ENCODE measurements around the gene EIF3D. TPM values are rescaled to one million over a fixed set of nuclear protein-coding genes. Genes with fewer than 3 reads are reported as not detected.
A peak's percentile ranks its signal among the peaks of the same experiment; 100 is the strongest.
"Not testable (repeated sequence)": the region's sequence is repeated elsewhere in the genome, so short reads cannot be mapped to it uniquely, and the experiment has no call there.

EIF3D gene
- total and polyA plus RNA-seq, 9 donors, result 166 to 351 (median 224) TPM

DNA sequence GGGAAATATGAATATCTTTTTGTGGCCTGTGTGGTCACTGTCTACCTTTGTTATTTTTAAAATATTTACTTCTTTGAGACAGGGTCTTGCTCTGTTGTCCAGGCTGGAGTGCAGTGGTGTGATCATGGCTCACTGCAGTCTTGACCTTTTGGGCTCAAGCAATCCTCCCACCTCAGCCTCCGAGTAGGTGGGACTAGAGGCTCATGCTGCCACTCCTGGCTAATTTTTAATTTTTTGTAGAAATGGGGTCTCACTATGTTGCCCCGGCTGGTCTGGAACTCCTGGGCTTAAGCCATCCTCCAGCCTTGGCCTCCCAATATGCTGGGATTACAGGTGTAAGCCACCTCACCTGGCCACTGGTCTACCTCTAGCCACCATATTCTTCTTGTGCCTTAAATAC lies 3.5 kb upstream of the EIF3D start:
- H3K4me3 ChIP-seq, result no peak overlapping the region
- no peaks in the 10 kb centered on the region for H3K27me3 ChIP-seq
- H3K4me1 ChIP-seq (ENCODE audit: insufficient read depth), result no peaks in the 10 kb centered on the region
- H3K9me3 ChIP-seq, result no peaks in the 10 kb centered on the region
- TF ChIP-seq POLR2A (IDR thresholded peaks at IDR 0.05), result no peak
- no peak for TF ChIP-seq EP300 (IDR thresholded peaks at IDR 0.05)
- TF ChIP-seq, protein P1, sequence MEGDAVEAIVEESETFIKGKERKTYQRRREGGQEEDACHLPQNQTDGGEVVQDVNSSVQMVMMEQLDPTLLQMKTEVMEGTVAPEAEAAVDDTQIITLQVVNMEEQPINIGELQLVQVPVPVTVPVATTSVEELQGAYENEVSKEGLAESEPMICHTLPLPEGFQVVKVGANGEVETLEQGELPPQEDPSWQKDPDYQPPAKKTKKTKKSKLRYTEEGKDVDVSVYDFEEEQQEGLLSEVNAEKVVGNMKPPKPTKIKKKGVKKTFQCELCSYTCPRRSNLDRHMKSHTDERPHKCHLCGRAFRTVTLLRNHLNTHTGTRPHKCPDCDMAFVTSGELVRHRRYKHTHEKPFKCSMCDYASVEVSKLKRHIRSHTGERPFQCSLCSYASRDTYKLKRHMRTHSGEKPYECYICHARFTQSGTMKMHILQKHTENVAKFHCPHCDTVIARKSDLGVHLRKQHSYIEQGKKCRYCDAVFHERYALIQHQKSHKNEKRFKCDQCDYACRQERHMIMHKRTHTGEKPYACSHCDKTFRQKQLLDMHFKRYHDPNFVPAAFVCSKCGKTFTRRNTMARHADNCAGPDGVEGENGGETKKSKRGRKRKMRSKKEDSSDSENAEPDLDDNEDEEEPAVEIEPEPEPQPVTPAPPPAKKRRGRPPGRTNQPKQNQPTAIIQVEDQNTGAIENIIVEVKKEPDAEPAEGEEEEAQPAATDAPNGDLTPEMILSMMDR (IDR thresholded peaks at IDR 0.05), result no peak
- DNase-seq, result no peak
- no peak overlapping the region for H3K27ac ChIP-seq
- WGBS, 3 donors, result 63 to 90% (median 81%) methylated on average over 2 of the region's 2 CpGs
- no peaks in the 10 kb centered on the region for H3K36me3 ChIP-seq
- intact Hi-C loops (cut with DNase I), result no loop called here

DNA sequence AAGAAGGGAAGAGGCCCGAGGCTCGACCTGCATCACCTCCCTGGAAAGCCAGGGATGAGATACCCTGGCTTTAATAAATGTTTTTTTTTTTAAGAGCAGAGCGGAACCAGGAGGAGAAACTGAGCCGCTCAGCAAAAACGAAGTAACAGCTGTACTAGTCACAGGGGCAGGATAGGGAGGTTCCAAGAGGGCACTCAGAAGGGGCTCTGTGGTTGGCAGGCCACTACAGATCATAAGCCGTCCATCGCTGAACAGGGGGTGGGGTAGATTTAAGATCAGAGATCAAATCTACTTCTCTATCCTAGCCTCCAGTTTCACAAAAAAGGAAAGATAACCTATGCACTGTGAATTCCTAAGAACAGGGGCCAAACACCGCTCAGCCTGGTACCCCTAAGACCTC lies 625 bp downstream of the EIF3D start:
- H3K27me3 ChIP-seq, result no peaks in the 10 kb centered on the region
- H3K36me3 ChIP-seq, result no peaks in the 10 kb centered on the region
- peak overlapping the region; percentile 88 for H3K4me3 ChIP-seq
- no peaks in the 10 kb centered on the region for H3K4me1 ChIP-seq (ENCODE audit: insufficient read depth)
- DNase-seq, result peak in 1 of 5 donors; percentile 30
- TF ChIP-seq POLR2A (IDR thresholded peaks at IDR 0.05) (no peak), EP300 (IDR thresholded peaks at IDR 0.05) (no peak)
- TF ChIP-seq, protein P1 (IDR thresholded peaks at IDR 0.05), result no peak
- H3K9me3 ChIP-seq, result no peaks in the 10 kb centered on the region
- peak overlapping the region; percentile 59 to 93 for H3K27ac ChIP-seq
- 2 to 3% (median 2%) methylated on average over 8 of the region's 8 CpGs for WGBS, 3 donors
- intact Hi-C loops (cut with DNase I), result no loop called here

DNA sequence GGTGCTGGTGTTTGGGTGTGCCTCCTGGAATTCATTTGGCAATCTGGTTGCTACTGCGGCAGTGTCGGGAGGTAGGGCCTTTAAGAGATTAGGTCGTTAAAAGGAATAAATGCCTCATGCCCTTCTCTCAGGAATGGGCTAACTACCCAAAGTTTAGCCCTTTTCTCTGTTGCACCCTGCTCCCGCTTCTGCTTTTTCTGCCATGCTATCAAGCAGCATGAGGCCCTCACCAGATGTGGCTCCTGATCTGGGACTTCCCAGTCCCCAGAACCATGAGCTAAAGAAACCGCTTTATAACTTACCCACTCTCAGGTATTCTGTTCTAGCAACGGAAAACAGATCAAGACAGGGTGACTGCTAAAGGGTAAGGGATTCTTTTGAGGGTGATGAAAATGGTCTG lies 6.3 kb downstream of the EIF3D start:
- Histone ChIP-seq H3K4me1 (ENCODE audit: insufficient read depth) (no peaks in the 10 kb centered on the region), H3K27ac (no peak overlapping the region), H3K27me3 (no peaks in the 10 kb centered on the region), H3K36me3 (no peaks in the 10 kb centered on the region), H3K4me3 (no peak overlapping the region), H3K9me3 (no peaks in the 10 kb centered on the region)
- WGBS, 3 donors, result 84 to 94% (median 85%) methylated on average over 6 of the region's 6 CpGs
- intact Hi-C loops (cut with DNase I), result no loop called here
- DNase-seq, result no peak
- no peak for TF ChIP-seq POLR2A (IDR thresholded peaks at IDR 0.05)
- TF ChIP-seq EP300 (IDR thresholded peaks at IDR 0.05), result no peak
- TF ChIP-seq, protein P1 (IDR thresholded peaks at IDR 0.05), result no peak

DNA sequence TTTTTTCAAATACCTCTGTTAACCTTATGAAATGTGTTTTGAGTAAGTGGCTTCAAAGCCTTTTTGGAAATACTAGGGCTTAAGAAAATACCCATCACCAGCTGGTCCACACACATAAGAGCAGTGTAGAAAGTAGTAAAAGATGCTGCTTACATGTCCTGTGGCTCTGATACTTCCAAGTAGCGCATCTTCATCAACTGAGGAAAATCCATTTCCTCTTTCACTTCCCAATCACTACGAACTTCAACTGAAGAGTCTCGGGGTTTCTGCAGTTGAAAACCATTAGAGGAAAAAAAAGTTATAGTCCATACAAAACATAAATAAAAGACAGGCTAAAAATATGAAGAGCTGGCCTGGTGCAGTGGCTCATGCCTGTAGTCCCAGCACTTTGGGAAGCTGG lies 8.5 kb downstream of the EIF3D start:
- no peaks in the 10 kb centered on the region for H3K36me3 ChIP-seq
- H3K27ac ChIP-seq, result no peak overlapping the region
- TF ChIP-seq, protein P1 (IDR thresholded peaks at IDR 0.05), result no peak
- TF ChIP-seq EP300 (IDR thresholded peaks at IDR 0.05) (no peak), POLR2A (IDR thresholded peaks at IDR 0.05) (no peak)
- intact Hi-C loops (cut with DNase I), result no loop called here
- no peaks in the 10 kb centered on the region for H3K9me3 ChIP-seq
- no peak for DNase-seq
- no peaks in the 10 kb centered on the region for H3K27me3 ChIP-seq
- WGBS, 3 donors, result 90 to 93% (median 91%) methylated on average over 3 of the region's 3 CpGs
- no peak overlapping the region for H3K4me3 ChIP-seq
- no peaks in the 10 kb centered on the region for H3K4me1 ChIP-seq (ENCODE audit: insufficient read depth)

DNA sequence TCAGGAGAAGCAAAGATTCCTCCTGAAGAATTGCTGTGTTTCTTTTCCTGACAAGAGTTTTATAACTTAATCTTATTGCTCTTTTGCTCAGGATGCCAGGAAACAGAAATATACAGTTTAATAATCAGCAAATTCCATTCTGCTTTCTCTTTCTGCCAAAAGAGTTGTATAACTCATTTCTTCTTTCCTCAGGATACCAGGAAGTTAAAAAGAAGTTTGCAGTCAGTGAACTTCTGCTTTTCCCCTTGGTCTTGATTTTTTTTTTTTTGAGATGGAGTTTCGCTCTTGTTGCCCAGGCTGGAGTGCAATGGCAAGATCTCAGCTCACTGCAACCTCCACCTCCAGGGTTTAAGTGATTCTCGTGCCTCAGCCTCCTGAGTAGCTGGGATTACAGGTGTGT lies 9.1 kb downstream of the EIF3D start:
- H3K27me3 ChIP-seq; H3K4me3 ChIP-seq; H3K27ac ChIP-seq; DNase-seq; H3K4me1 ChIP-seq (ENCODE audit: insufficient read depth); intact Hi-C loops (cut with DNase I); H3K9me3 ChIP-seq; H3K36me3 ChIP-seq: not testable (repeated sequence)
- 76 to 95% (median 88%) methylated on average over 2 of the region's 2 CpGs for WGBS, 3 donors
